Gastrocnemius medialis (tissue), 4 donors: ENCODE data around the gene CSF1. TPM values are rescaled to one million over a fixed set of nuclear protein-coding genes. Genes with fewer than 3 reads are reported as not detected.
A peak's percentile ranks its signal among the peaks of the same experiment; 100 is the strongest.

Experiments
- ATAC-seq, 2 donors: fragments of 150-250 bp; one replicate each; pipeline ENCODE4 v1.9.1; 2016
- DNase-seq, 2 donors: peaks; one replicate each; pipeline ENCODE4 v3.0.0-alpha.2; 2019
- H3K27ac ChIP-seq, 4 donors: fragments of 200-600 bp; sonication (generic); 1 replicate in 1 of 4; 2 replicates in 3 of 4; pipeline ENCODE4 v1.5.1; 2016 to 2018; ENCODE audit warnings: mild to moderate bottlenecking in 2 of 4, moderate library complexity in 1 of 4
- H3K27me3 ChIP-seq, 3 donors: fragments of 200-600 bp; sonication (generic) in 2 of 3; 1 replicate in 1 of 3; 2 replicates in 2 of 3; pipeline versions ENCODE4 v1.5.1 to v1.6.0; 2016 to 2019; ENCODE audit warnings: mild to moderate bottlenecking in 1 of 3, moderate library complexity in 1 of 3
- H3K36me3 ChIP-seq, 2 donors: fragments of 200-600 bp; sonication (generic) in 1 of 2; one replicate each; pipeline ENCODE4 v1.5.1; 2017 to 2018
- H3K4me1 ChIP-seq, 2 donors: fragments of 200-600 bp; sonication (generic) in 1 of 2; one replicate each; pipeline ENCODE4 v1.5.1; 2016 to 2017; ENCODE audit warnings: mild to moderate bottlenecking in 2 of 2
- H3K4me3 ChIP-seq, 4 donors: fragments of 200-600 bp; sonication (generic) in 3 of 4; 1 replicate in 1 of 4; 2 replicates in 3 of 4; pipeline ENCODE4 v1.5.1; 2016 to 2019; ENCODE audit warnings: mild to moderate bottlenecking in 2 of 4
- H3K9me3 ChIP-seq, 3 donors: fragments of 200-600 bp; sonication (generic) in 2 of 3; 1 replicate in 1 of 3; 2 replicates in 2 of 3; pipeline ENCODE4 v1.5.1; 2016 to 2019
- POLR2A ChIP-seq, 2 donors: fragments of 450-650 bp; IDR thresholded peaks; one replicate each; pipeline ENCODE4 v1.6.1; 2017; ENCODE audit warnings: antibody characterized with exemption in 2 of 2, mild to moderate bottlenecking in 2 of 2, moderate library complexity in 2 of 2
- in situ Hi-C, 4 donors: fragments of 200-750 bp; cut with MboI; loops; one replicate each; pipeline versions ENCODE4 v1.15.0 to v1.8.0; 2017; ENCODE audit warnings: low sequenced_read_pairs in 4 of 4
- intact Hi-C: fragments of 100-400 bp; cut with DNase I; formaldehyde crosslinking; loops from one replicate; pipeline ENCODE4 v1.15.1; 2023; ENCODE audit warnings: low total_unique reads
- total RNA-seq, 4 donors: library from RNA; depleted of rRNA; stranded (reverse); fragments of >200 nt; gene quantifications; one replicate each; pipeline versions ENCODE4 v1.1.0 to v1.2.3, GENCODE V29; 2016
- TF ChIP-seq, protein P1 (sequence below), 5 experiments: fragments of 450-650 bp in 3 of 5; fragments of 200-600 bp in 2 of 5; sonication (generic) in 2 of 5; IDR thresholded peaks in 4 of 5; conservative IDR thresholded peaks in 1 of 5; 1 replicate in 4 of 5; 2 replicates in 1 of 5; pipeline ENCODE4 v1.5.1; 2016 to 2019; ENCODE audit warnings: antibody characterized with exemption in 5 of 5, mild to moderate bottlenecking in 3 of 5, moderate library complexity in 3 of 5

The CSF1 gene
- total RNA-seq, 4 donors from 2014 or later, result 14.6 to 31.1 (median 19.6) TPM

DNA sequence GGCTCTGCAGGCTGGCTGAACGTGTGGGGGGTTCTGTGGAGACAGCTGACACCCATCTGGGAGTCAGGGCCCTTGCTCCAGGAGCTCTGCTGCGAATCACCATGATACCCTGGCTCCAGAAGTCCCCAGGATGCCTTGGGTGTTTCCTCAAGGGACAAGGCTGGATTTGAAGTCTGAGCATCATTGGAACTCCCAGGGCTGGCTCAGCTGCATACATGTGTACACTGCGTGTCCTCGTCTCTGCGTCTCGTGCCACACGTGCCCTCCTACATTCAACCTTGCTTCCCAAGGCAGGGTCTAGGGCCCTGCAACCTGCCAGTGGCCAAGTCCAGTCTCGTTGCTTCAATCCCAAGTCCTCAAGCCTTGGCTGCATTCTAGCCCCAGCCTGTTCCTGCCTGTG, 11.7 kb downstream of the CSF1 start:
- Histone ChIP-seq H3K9me3 (no peaks in the 10 kb centered on the region), H3K27ac (no peak overlapping the region), H3K27me3 (no peaks in the 10 kb centered on the region), H3K4me1 (peaks cover 0 to 4% of the 10 kb centered on the region in 2 donors), H3K36me3 (peaks cover 0 to 83% of the 10 kb centered on the region in 2 donors), H3K4me3 (no peak overlapping the region)
- in situ Hi-C loops, result no loop called here
- intact Hi-C loops, result loop anchor here (2.0 kb wide), 1 partner anchor 62 kb away; the partner anchor contains the start of gene AHCYL1
- no peak for DNase-seq
- TF ChIP-seq, protein P1, sequence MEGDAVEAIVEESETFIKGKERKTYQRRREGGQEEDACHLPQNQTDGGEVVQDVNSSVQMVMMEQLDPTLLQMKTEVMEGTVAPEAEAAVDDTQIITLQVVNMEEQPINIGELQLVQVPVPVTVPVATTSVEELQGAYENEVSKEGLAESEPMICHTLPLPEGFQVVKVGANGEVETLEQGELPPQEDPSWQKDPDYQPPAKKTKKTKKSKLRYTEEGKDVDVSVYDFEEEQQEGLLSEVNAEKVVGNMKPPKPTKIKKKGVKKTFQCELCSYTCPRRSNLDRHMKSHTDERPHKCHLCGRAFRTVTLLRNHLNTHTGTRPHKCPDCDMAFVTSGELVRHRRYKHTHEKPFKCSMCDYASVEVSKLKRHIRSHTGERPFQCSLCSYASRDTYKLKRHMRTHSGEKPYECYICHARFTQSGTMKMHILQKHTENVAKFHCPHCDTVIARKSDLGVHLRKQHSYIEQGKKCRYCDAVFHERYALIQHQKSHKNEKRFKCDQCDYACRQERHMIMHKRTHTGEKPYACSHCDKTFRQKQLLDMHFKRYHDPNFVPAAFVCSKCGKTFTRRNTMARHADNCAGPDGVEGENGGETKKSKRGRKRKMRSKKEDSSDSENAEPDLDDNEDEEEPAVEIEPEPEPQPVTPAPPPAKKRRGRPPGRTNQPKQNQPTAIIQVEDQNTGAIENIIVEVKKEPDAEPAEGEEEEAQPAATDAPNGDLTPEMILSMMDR (IDR thresholded peaks at IDR 0.05 in 4 of 5, conservative IDR thresholded peaks at IDR 0.05 in 1 of 5), result no peak
- no peak for TF ChIP-seq POLR2A (IDR thresholded peaks at IDR 0.05)
- ATAC-seq, result no peak

DNA sequence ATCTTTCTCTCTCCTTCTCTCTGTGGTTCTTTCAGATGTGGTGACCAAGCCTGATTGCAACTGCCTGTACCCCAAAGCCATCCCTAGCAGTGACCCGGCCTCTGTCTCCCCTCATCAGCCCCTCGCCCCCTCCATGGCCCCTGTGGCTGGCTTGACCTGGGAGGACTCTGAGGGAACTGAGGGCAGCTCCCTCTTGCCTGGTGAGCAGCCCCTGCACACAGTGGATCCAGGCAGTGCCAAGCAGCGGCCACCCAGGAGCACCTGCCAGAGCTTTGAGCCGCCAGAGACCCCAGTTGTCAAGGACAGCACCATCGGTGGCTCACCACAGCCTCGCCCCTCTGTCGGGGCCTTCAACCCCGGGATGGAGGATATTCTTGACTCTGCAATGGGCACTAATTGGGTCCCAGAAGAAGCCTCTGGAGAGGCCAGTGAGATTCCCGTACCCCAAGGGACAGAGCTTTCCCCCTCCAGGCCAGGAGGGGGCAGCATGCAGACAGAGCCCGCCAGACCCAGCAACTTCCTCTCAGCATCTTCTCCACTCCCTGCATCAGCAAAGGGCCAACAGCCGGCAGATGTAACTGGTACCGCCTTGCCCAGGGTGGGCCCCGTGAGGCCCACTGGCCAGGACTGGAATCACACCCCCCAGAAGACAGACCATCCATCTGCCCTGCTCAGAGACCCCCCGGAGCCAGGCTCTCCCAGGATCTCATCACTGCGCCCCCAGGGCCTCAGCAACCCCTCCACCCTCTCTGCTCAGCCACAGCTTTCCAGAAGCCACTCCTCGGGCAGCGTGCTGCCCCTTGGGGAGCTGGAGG, 12.7 kb downstream of the CSF1 start:
- DNase-seq (no peak), ATAC-seq (no peak)
- Histone ChIP-seq H3K36me3 (peaks cover 0 to 72% of the 10 kb centered on the region in 2 donors), H3K9me3 (no peaks in the 10 kb centered on the region), H3K27me3 (no peaks in the 10 kb centered on the region), H3K4me3 (no peak overlapping the region), H3K4me1 (peaks cover 7 to 12% of the 10 kb centered on the region in 2 donors), H3K27ac (peak overlapping the region in 2 of 4 donors; percentile 33 to 38)
- no peak for TF ChIP-seq POLR2A (IDR thresholded peaks at IDR 0.05)
- TF ChIP-seq, protein P1 (IDR thresholded peaks at IDR 0.05 in 4 of 5, conservative IDR thresholded peaks at IDR 0.05 in 1 of 5), result peak in 4 of 5 experiments; percentile 17 to 38 (median 24)
- intact Hi-C loops, result loop anchor here (2.0 kb wide), 1 partner anchor 61 kb away; the partner anchor contains the start of gene AHCYL1
- in situ Hi-C loops, result no loop called here

- in situ Hi-C loops (no loop called here), intact Hi-C loops (loop anchor here (2.0 kb wide), 1 partner anchor 61 kb away; the partner anchor contains the start of gene AHCYL1)
- H3K36me3 ChIP-seq, result peaks cover 0 to 72% of the 10 kb centered on the region in 2 donors
- TF ChIP-seq, protein P1 (IDR thresholded peaks at IDR 0.05 in 4 of 5, conservative IDR thresholded peaks at IDR 0.05 in 1 of 5), result no peak
- TF ChIP-seq POLR2A (IDR thresholded peaks at IDR 0.05), result no peak
- ATAC-seq (no peak), DNase-seq (no peak)
- peaks cover 13 to 18% of the 10 kb centered on the region in 2 donors for H3K4me1 ChIP-seq
- no peaks in the 10 kb centered on the region for H3K9me3 ChIP-seq
- peak overlapping the region in 2 of 4 donors; percentile 33 to 38 for H3K27ac ChIP-seq
- H3K4me3 ChIP-seq, result no peak overlapping the region
- H3K27me3 ChIP-seq, result no peaks in the 10 kb centered on the region
Measured at GRCh38 chr1:109923946-109924275, 13.3 kb downstream of the CSF1 start.

DNA sequence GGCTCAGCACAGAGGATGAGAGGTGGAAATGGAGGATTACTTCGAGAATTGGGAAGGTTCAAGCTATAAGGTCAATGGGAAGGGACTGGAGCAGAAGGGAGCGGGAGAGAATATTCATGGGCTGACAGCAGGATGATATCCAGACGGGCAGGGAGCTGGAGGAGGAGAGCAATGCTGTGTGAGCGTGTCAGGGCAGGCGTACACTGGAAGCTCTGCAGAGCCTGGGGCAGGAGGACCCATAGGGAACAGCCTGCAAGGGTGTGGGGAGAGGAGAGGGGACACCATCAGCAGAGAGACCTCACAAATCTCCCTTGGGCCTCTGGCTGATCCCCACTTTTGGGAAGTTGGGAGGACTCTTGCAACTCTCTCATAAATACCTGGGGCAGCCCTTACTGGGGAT, 13.7 kb downstream of the CSF1 start:
- Histone ChIP-seq H3K27ac (peak overlapping the region in 1 of 4 donors; percentile 38), H3K27me3 (no peaks in the 10 kb centered on the region), H3K4me3 (no peak overlapping the region), H3K36me3 (peaks cover 0 to 75% of the 10 kb centered on the region in 2 donors), H3K4me1 (peaks cover 17 to 21% of the 10 kb centered on the region in 2 donors), H3K9me3 (no peaks in the 10 kb centered on the region)
- TF ChIP-seq, protein P1 (IDR thresholded peaks at IDR 0.05 in 4 of 5, conservative IDR thresholded peaks at IDR 0.05 in 1 of 5), result no peak
- TF ChIP-seq POLR2A (IDR thresholded peaks at IDR 0.05), result no peak
- DNase-seq (no peak), ATAC-seq (no peak)
- intact Hi-C loops, result no loop called here
- in situ Hi-C loops, result no loop called here
